ENCODE data around the gene KIAA1328.

Gene KIAA1328

GRCh38 chr18:37006742-37007141, 177.8 kb downstream of the KIAA1328 start:
- H3K9me3 ChIP-seq (ENCODE audit: control insufficient read depth, insufficient read depth, low read length): no peaks in the 10 kb centered on the region
- no peaks in the 10 kb centered on the region for H3K36me3 ChIP-seq (ENCODE audit: insufficient read depth, low read length)
- H3K9ac ChIP-seq (ENCODE audit: low read depth, low read length): no peak overlapping the region
- no peaks in the 10 kb centered on the region for H3K4me1 ChIP-seq (ENCODE audit: insufficient read depth, low read length)

GRCh38 chr18:37012452-37012851, 183.5 kb downstream of the KIAA1328 start:
- H3K9me3 ChIP-seq (ENCODE audit: control insufficient read depth, insufficient read depth, low read length): peaks cover 4% of the 10 kb centered on the region; the same call in 1 of the 2 replicates

GRCh38 chr18:37019157-37019827, 190.4 kb downstream of the KIAA1328 start:
- Histone ChIP-seq H3K9ac (ENCODE audit: low read depth, low read length) (no peak overlapping the region), H3K9me3 (ENCODE audit: control insufficient read depth, insufficient read depth, low read length) (peaks cover 4% of the 10 kb centered on the region; the same call in 1 of the 2 replicates)

More at GRCh38 chr18:37012452-37012851, 183.5 kb downstream of the KIAA1328 start:
- Histone ChIP-seq H3K36me3 (ENCODE audit: insufficient read depth, low read length) (no peaks in the 10 kb centered on the region), H3K4me1 (ENCODE audit: insufficient read depth, low read length) (no peaks in the 10 kb centered on the region), H3K9ac (ENCODE audit: low read depth, low read length) (no peak overlapping the region)

GRCh38 chr18:37033419-37033818, 204.5 kb downstream of the KIAA1328 start:
- H3K4me1 ChIP-seq (ENCODE audit: insufficient read depth, low read length): no peaks in the 10 kb centered on the region
- no peaks in the 10 kb centered on the region for H3K9me3 ChIP-seq (ENCODE audit: control insufficient read depth, insufficient read depth, low read length)
- H3K36me3 ChIP-seq (ENCODE audit: insufficient read depth, low read length): no peaks in the 10 kb centered on the region
- no peak overlapping the region for H3K9ac ChIP-seq (ENCODE audit: low read depth, low read length)

More at GRCh38 chr18:37019157-37019827, 190.4 kb downstream of the KIAA1328 start:
- no peaks in the 10 kb centered on the region for H3K4me1 ChIP-seq (ENCODE audit: insufficient read depth, low read length)
- no peaks in the 10 kb centered on the region for H3K36me3 ChIP-seq (ENCODE audit: insufficient read depth, low read length)

- 0 out of 2 replicates have a peak, but pooled peaks cover 4% of the 10 kb centered on the region for H3K9me3 ChIP-seq (ENCODE audit: control insufficient read depth, insufficient read depth, low read length)
Observed at GRCh38 chr18:37042381-37042780, 213.5 kb downstream of the KIAA1328 start.

GRCh38 chr18:37055137-37055802, 226.3 kb downstream of the KIAA1328 start:
- Histone ChIP-seq H3K9ac (ENCODE audit: low read depth, low read length) (no peak overlapping the region), H3K36me3 (ENCODE audit: insufficient read depth, low read length) (no peaks in the 10 kb centered on the region), H3K4me1 (ENCODE audit: insufficient read depth, low read length) (no peaks in the 10 kb centered on the region), H3K9me3 (ENCODE audit: control insufficient read depth, insufficient read depth, low read length) (no peaks in the 10 kb centered on the region)

More at GRCh38 chr18:37042381-37042780, 213.5 kb downstream of the KIAA1328 start:
- Histone ChIP-seq H3K4me1 (ENCODE audit: insufficient read depth, low read length) (no peaks in the 10 kb centered on the region), H3K9ac (ENCODE audit: low read depth, low read length) (no peak overlapping the region), H3K36me3 (ENCODE audit: insufficient read depth, low read length) (no peaks in the 10 kb centered on the region)

GRCh38 chr18:37064187-37064586, 235.3 kb downstream of the KIAA1328 start:
- Histone ChIP-seq H3K9ac (ENCODE audit: low read depth, low read length) (no peak overlapping the region), H3K36me3 (ENCODE audit: insufficient read depth, low read length) (no peaks in the 10 kb centered on the region), H3K9me3 (ENCODE audit: control insufficient read depth, insufficient read depth, low read length) (no peaks in the 10 kb centered on the region), H3K4me1 (ENCODE audit: insufficient read depth, low read length) (no peaks in the 10 kb centered on the region)

- Histone ChIP-seq H3K9ac (ENCODE audit: low read depth, low read length) (no peak overlapping the region), H3K4me1 (ENCODE audit: insufficient read depth, low read length) (no peaks in the 10 kb centered on the region), H3K36me3 (ENCODE audit: insufficient read depth, low read length) (no peaks in the 10 kb centered on the region), H3K9me3 (ENCODE audit: control insufficient read depth, insufficient read depth, low read length) (no peaks in the 10 kb centered on the region)
Observed at GRCh38 chr18:37065254-37065653, 236.3 kb downstream of the KIAA1328 start.

- no peak overlapping the region for H3K9ac ChIP-seq (ENCODE audit: low read depth, low read length)
- H3K36me3 ChIP-seq (ENCODE audit: insufficient read depth, low read length): no peaks in the 10 kb centered on the region
- H3K9me3 ChIP-seq (ENCODE audit: control insufficient read depth, insufficient read depth, low read length): no peaks in the 10 kb centered on the region
- H3K4me1 ChIP-seq (ENCODE audit: insufficient read depth, low read length): peaks cover 3% of the 10 kb centered on the region; the same call in 1 of the 2 replicates
Observed at GRCh38 chr18:37084912-37085311, 256.0 kb downstream of the KIAA1328 start.

- H3K9me3 ChIP-seq (ENCODE audit: control insufficient read depth, insufficient read depth, low read length): no peaks in the 10 kb centered on the region
- H3K9ac ChIP-seq (ENCODE audit: low read depth, low read length): no peak overlapping the region
- H3K4me1 ChIP-seq (ENCODE audit: insufficient read depth, low read length): peaks cover 3% of the 10 kb centered on the region; the same call in 1 of the 2 replicates
- no peaks in the 10 kb centered on the region for H3K36me3 ChIP-seq (ENCODE audit: insufficient read depth, low read length)
Observed at GRCh38 chr18:37085362-37085761, 256.4 kb downstream of the KIAA1328 start.

- Histone ChIP-seq H3K9ac (ENCODE audit: low read depth, low read length) (no peak overlapping the region), H3K9me3 (ENCODE audit: control insufficient read depth, insufficient read depth, low read length) (no peaks in the 10 kb centered on the region; the same call in 1 of the 2 replicates)
Observed at GRCh38 chr18:37107748-37108522, 279.0 kb downstream of the KIAA1328 start.

GRCh38 chr18:37122877-37123276, 293.9 kb downstream of the KIAA1328 start:
- no peak overlapping the region for H3K9ac ChIP-seq (ENCODE audit: low read depth, low read length)
- H3K36me3 ChIP-seq (ENCODE audit: insufficient read depth, low read length): no peaks in the 10 kb centered on the region
- H3K4me1 ChIP-seq (ENCODE audit: insufficient read depth, low read length): peaks cover 3% of the 10 kb centered on the region; the same call in 1 of the 2 replicates
- H3K9me3 ChIP-seq (ENCODE audit: control insufficient read depth, insufficient read depth, low read length): no peaks in the 10 kb centered on the region; the same call in 1 of the 2 replicates

More at GRCh38 chr18:37107748-37108522, 279.0 kb downstream of the KIAA1328 start:
- Histone ChIP-seq H3K4me1 (ENCODE audit: insufficient read depth, low read length) (no peaks in the 10 kb centered on the region), H3K36me3 (ENCODE audit: insufficient read depth, low read length) (no peaks in the 10 kb centered on the region)

GRCh38 chr18:37124516-37124915, 295.6 kb downstream of the KIAA1328 start:
- H3K9me3 ChIP-seq (ENCODE audit: control insufficient read depth, insufficient read depth, low read length): no peaks in the 10 kb centered on the region
- H3K9ac ChIP-seq (ENCODE audit: low read depth, low read length): no peak overlapping the region
- H3K4me1 ChIP-seq (ENCODE audit: insufficient read depth, low read length): peaks cover 3% of the 10 kb centered on the region; the same call in 1 of the 2 replicates
- H3K36me3 ChIP-seq (ENCODE audit: insufficient read depth, low read length): no peaks in the 10 kb centered on the region

- no peaks in the 10 kb centered on the region for H3K9me3 ChIP-seq (ENCODE audit: control insufficient read depth, insufficient read depth, low read length)
- H3K4me1 ChIP-seq (ENCODE audit: insufficient read depth, low read length): peaks cover 4% of the 10 kb centered on the region; the same call in 1 of the 2 replicates
- H3K9ac ChIP-seq (ENCODE audit: low read depth, low read length): no peak overlapping the region
- H3K36me3 ChIP-seq (ENCODE audit: insufficient read depth, low read length): no peaks in the 10 kb centered on the region
Observed at GRCh38 chr18:37135177-37135576, 306.2 kb downstream of the KIAA1328 start.
